Activated T-helper 2 cell treated with anti-CD3 and anti-CD28 coated beads, Interferon-gamma antibody, Interleukin-2, Interleukin-4, amounts not matched to agents 10 μg/mL and 5 μg/mL and 100 μg/mL, durations not matched to agents 14 hours and 24 hours and 36 hours (primary cell): ENCODE data around the gene ASB15. TPM values are rescaled to one million over a fixed set of nuclear protein-coding genes. Genes with fewer than 3 reads are reported as not detected.

Experiments used
- DNase-seq: peaks from one replicate; pipeline ENCODE4 v3.0.0; 2021; ENCODE audit warnings: low spot score
- H3K27ac Mint-ChIP-seq: one replicate; pipeline ENCODE4 v1.8.0; 2021; ENCODE audit warnings: mixed read lengths
- H3K27me3 Mint-ChIP-seq: one replicate; pipeline ENCODE4 v1.8.0; 2021; ENCODE audit warnings: low read depth, mixed read lengths
- H3K36me3 Mint-ChIP-seq: one replicate; pipeline ENCODE4 v1.8.0; 2021; ENCODE audit warnings: low read depth, mixed read lengths
- H3K4me1 Mint-ChIP-seq: one replicate; pipeline ENCODE4 v1.8.0; 2021; ENCODE audit warnings: low read depth, mixed read lengths
- H3K4me3 Mint-ChIP-seq: one replicate; pipeline ENCODE4 v1.8.0; 2021; ENCODE audit warnings: low read depth, mild to moderate bottlenecking, moderate library complexity, mixed read lengths
- H3K9me3 Mint-ChIP-seq: one replicate; pipeline ENCODE4 v1.8.0; 2021; ENCODE audit warnings: mixed read lengths
- intact Hi-C: fragments of 100-400 bp; cut with micrococcal nuclease; formaldehyde crosslinking; loops from one replicate; pipeline ENCODE4 v1.15.1; 2023
- total RNA-seq: library from RNA; stranded (reverse); gene quantifications from 2 replicates; pipeline ENCODE4 v1.2.3, GENCODE V29; 2022

The ASB15 gene
- total RNA-seq, 1 donor from 2014 or later = not detected

GRCh38 chr7:123682690-123683089 lies 81.1 kb downstream of the ASB15 start:
- DNase-seq = no peak
- Mint-ChIP-seq H3K27ac (no peak overlapping the region), H3K36me3 (peaks cover 12% of the 10 kb centered on the region), H3K27me3 (no peaks in the 10 kb centered on the region), H3K4me3 (no peak overlapping the region), H3K4me1 (no peaks in the 10 kb centered on the region), H3K9me3 (no peaks in the 10 kb centered on the region)
- intact Hi-C loops = loop anchor here (1.0 kb wide), 1 partner anchor 183 kb away; no protein-coding TSS in a partner anchor

GRCh38 chr7:123687161-123687560 lies 85.5 kb downstream of the ASB15 start:
- Mint-ChIP-seq H3K27me3 (no peaks in the 10 kb centered on the region), H3K4me3 (no peak overlapping the region), H3K27ac (no peak overlapping the region), H3K4me1 (no peaks in the 10 kb centered on the region), H3K36me3 (peaks cover 13% of the 10 kb centered on the region), H3K9me3 (no peaks in the 10 kb centered on the region)
- intact Hi-C loops = no loop called here
- DNase-seq = no peak

- intact Hi-C loops = no loop called here
- H3K4me1 Mint-ChIP-seq = no peaks in the 10 kb centered on the region
- no peak overlapping the region for H3K4me3 Mint-ChIP-seq
- DNase-seq = no peak
- H3K36me3 Mint-ChIP-seq = peaks cover 16% of the 10 kb centered on the region
- no peak overlapping the region for H3K27ac Mint-ChIP-seq
- H3K9me3 Mint-ChIP-seq = no peaks in the 10 kb centered on the region
- no peaks in the 10 kb centered on the region for H3K27me3 Mint-ChIP-seq
These were observed 86.1 kb downstream of the ASB15 start for GRCh38 chr7:123687727-123688126.

Other genes starting within 250 kb of the ASB15 start
- gene IQUB, start 67.2 kb upstream of the ASB15 start, total RNA-seq = 0.25 TPM in 1 of 2 replicates, not detected in the other
- 55.1 and 57.2 TPM in 2 replicates for gene NDUFA5, start 44.0 kb upstream of the ASB15 start, total RNA-seq
- gene LMOD2, start 54.0 kb downstream of the ASB15 start, total RNA-seq = not detected in 2 replicates
- gene WASL, start 147.2 kb downstream of the ASB15 start, total RNA-seq = 6.0 and 6.6 TPM in 2 replicates
- not detected in 2 replicates for gene HYAL4, start 243.3 kb downstream of the ASB15 start, total RNA-seq